ENCODE results near the gene SMCO2.
A peak's percentile ranks its signal among the peaks of the same experiment; 100 is the strongest.

The SMCO2 gene

GRCh38 chr12:27517961-27518665 is 71.6 kb downstream of the SMCO2 start:
- DNase-seq (ENCODE audit: low read depth), result no peak

GRCh38 chr12:27521066-27521465 is 74.5 kb downstream of the SMCO2 start:
- no peak overlapping the region for H3K4me3 ChIP-seq (ENCODE audit: low read depth, low read length)
- DNase-seq (ENCODE audit: low read depth), result no peak
- TF ChIP-seq CTCF (IDR thresholded peaks at IDR 0.05; ENCODE audit: control insufficient read depth, extremely low read depth, insufficient read depth), result no peak

More at GRCh38 chr12:27517961-27518665, 71.6 kb downstream of the SMCO2 start:
- no peak overlapping the region for H3K4me3 ChIP-seq (ENCODE audit: low read depth, low read length)
- no peak for TF ChIP-seq CTCF (IDR thresholded peaks at IDR 0.05; ENCODE audit: control insufficient read depth, extremely low read depth, insufficient read depth)

- no peak for DNase-seq (ENCODE audit: low read depth)
- no peak for TF ChIP-seq CTCF (IDR thresholded peaks at IDR 0.05; ENCODE audit: control insufficient read depth, extremely low read depth, insufficient read depth)
- no peak overlapping the region for H3K4me3 ChIP-seq (ENCODE audit: low read depth, low read length)
These were observed 75.4 kb downstream of the SMCO2 start for GRCh38 chr12:27521981-27522380.

GRCh38 chr12:27523305-27523641 is 76.7 kb downstream of the SMCO2 start:
- peak overlapping the region; percentile 68 for H3K4me3 ChIP-seq (ENCODE audit: low read depth, low read length)
- TF ChIP-seq CTCF (IDR thresholded peaks at IDR 0.05; ENCODE audit: control insufficient read depth, extremely low read depth, insufficient read depth), result no peak
- DNase-seq (ENCODE audit: low read depth), result no peak

- H3K4me3 ChIP-seq (ENCODE audit: low read depth, low read length), result peak within 1 kb of the TSS; percentile 68
- peak; percentile 38 for TF ChIP-seq CTCF (IDR thresholded peaks at IDR 0.05; ENCODE audit: control insufficient read depth, extremely low read depth, insufficient read depth)
- peak; percentile 95 for DNase-seq (ENCODE audit: low read depth)
These were observed 77.3 kb downstream of the SMCO2 start, which contains the start of gene PPFIBP1 for GRCh38 chr12:27523642-27524493. TSS of gene PPFIBP1 (plus strand) at chr12:27524206. CDS start at chr12:27633397, 109,191 bp downstream.

GRCh38 chr12:27524494-27524835 is 77.9 kb downstream of the SMCO2 start:
- H3K4me3 ChIP-seq (ENCODE audit: low read depth, low read length), result peak overlapping the region; percentile 68
- no peak for DNase-seq (ENCODE audit: low read depth)
- TF ChIP-seq CTCF (IDR thresholded peaks at IDR 0.05; ENCODE audit: control insufficient read depth, extremely low read depth, insufficient read depth), result no peak

Data from LNCaP clone FGC (cell line).